Measurements from ENCODE around the gene FUBP1. TPM values are rescaled to one million over a fixed set of nuclear protein-coding genes. Genes with fewer than 3 reads are reported as not detected.
"Not testable (repeated sequence)": the region's sequence is repeated elsewhere in the genome, so short reads cannot be mapped to it uniquely, and the experiment has no call there.

FUBP1 gene
- total RNA-seq, 1 donor from 2014 or later = 23.2 TPM

DNA sequence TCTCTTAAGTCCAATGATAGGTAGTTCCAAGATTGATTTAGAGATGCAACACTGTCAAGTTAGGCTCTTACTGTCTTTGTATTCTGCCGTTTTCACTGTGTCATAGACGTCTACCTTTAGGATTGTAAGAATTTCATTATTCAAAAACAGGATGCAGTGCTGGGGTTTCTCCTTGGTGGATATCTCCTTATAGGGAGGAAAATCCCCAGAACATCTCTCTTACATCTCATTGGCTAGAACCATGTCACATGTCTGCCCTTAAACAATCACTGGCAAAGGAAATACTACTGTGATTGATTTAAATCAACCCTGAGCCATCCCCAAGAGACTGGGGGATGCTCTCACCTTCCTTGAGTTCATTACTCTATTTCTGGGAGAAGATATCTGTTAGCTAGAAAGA lies 10.9 kb upstream of the FUBP1 start:
- ATAC-seq (no peak), DNase-seq (ENCODE audit: low spot score) (no peak)

DNA sequence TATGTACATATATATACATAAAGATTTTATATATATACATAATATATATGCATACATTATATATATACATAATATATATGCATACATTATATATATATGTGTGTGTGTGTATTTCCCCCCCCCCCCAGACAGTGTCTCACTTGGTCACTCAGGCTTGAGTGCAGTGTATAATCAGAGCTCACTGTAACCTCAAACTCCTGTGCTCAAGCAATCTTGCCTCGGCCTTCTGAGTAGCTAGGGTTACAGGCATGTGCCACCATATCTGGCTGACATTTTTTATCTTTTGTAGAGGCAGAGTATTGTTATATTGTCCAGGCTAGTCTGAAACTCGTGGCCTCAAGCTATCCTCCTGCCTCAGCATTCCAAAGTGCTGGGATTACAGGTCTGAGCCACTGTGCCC lies 9.0 kb upstream of the FUBP1 start:
- ATAC-seq (no peak), DNase-seq (ENCODE audit: low spot score) (no peak)

DNA sequence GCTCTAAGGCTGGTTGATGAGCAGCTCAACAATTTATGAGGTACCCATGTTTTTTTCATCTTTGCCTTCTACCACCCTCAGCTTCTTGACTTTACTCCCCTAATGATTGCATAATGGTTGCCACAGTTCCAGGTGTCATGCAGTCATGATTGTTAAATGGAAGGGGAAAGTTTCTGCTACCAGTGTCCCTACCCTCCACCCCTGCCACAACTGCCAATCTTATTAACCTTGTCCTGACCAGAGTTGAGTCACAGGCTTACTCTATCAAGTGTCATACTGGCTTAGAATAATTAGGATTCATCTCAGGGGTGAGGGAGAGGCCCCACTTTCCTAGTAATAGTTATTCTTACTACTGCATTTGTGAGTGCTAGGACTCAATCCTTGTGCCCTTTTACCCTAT lies 7.9 kb upstream of the FUBP1 start:
- ATAC-seq (no peak), DNase-seq (ENCODE audit: low spot score) (no peak)

DNA sequence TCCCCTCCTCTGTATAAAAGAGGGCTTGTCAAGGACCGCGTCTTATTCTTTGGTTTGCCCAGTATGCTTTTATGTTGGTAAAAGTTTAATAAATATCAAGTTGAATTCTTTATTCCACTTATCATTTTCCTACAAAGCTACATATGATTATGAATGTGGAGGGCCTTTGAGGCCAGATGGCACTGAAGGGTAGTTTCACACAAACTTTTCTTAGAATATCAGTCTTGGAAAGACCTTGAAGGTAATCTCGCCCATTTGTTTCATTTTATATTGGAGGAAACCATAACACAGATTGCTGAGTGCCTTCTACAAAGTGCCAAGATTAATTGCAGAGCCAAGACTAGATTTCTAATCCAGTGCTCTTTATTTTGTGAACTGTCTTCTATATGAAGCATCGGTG lies 5.8 kb upstream of the FUBP1 start:
- DNase-seq (ENCODE audit: low spot score) (no peak), ATAC-seq (no peak)

GRCh38 chr1:77983997-77984355 lies 5.1 kb upstream of the FUBP1 start:
- no peak for ATAC-seq
- no peak for DNase-seq (ENCODE audit: low spot score)

GRCh38 chr1:77983352-77983996 lies 4.6 kb upstream of the FUBP1 start:
- DNase-seq (ENCODE audit: low spot score) = not testable (repeated sequence)

DNA sequence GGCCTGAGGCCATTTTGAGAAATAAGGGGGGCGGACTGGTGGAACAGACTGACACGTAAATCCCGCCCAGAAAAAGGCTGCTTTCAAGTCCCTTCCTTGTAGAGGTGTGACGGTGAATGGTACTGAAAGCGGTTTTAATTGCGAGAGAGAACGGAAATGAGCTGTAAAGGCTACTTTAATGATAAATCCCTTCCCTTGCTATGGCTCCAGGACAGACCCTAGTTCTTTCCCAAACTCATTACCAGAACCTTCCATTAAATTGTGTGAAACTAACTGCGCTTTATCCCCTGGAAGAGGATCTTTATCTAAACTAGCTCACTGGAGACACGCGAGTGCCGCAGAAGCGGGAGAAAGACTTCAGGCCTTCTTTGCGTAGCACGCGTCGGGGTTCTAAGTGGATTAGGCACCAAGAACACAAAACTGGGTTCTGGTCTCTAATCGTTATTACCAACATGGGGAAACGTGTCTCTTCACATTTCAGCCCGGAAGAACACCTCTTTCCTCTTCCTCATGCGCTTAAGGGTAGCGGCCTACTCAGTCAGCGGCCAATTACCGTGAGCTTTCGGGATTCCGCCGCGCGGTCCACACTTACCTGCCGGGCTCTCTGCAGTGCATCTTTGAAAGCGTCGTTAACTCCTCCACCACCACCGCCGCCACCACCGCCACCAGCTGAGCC lies 441 bp downstream of the FUBP1 start:
- DNase-seq (ENCODE audit: low spot score) (peak; percentile 72), ATAC-seq (peak; percentile 70)

More at GRCh38 chr1:77983352-77983996, 4.6 kb upstream of the FUBP1 start:
- not testable (repeated sequence) for ATAC-seq

GRCh38 chr1:77977989-77978292 lies 931 bp downstream of the FUBP1 start:
- ATAC-seq (no peak), DNase-seq (ENCODE audit: low spot score) (no peak)

GRCh38 chr1:77976433-77977076 lies 2.3 kb downstream of the FUBP1 start:
- DNase-seq (ENCODE audit: low spot score) (no peak), ATAC-seq (no peak)

DNA sequence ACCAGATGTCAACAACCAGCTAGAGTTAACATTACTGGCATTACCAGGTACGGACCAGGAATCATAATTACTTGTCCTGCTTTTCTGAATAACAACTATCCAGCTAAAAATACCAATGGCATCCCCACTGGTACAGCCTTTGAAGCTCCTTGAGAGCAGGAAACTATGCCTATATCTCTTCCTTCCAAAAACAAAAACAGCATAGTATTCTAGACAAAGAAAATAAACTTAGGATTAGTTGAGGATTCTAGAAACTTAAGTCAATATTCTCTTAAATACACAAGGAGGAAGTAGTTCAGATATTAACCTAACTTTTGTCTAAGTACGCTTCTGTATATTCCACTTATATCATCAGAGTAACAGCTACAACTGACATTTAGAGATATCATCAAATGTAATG lies 3.0 kb downstream of the FUBP1 start:
- DNase-seq (ENCODE audit: low spot score) = no peak

DNA sequence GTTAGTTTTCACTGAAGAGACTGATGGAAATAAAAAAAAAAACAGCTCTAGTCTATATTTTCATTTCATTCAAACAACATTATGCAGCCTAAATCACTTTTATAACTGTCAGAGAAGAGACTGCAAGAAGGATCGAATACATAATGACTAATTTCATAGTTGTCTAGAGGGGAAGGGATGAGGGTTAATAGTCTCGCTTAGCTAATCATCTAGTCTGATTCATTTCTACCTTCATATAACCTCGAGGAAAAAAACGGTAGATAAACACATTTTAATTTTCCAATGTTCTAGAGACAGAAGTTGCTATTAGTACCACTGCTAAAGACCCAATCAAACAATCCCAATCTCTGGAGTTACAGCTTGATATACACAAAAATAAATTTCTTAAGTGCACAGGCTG lies 3.5 kb downstream of the FUBP1 start:
- DNase-seq (ENCODE audit: low spot score) (no peak), ATAC-seq (no peak)

More for the DNA sequence above, 3.0 kb downstream of the FUBP1 start:
- ATAC-seq = no peak

- no peak for DNase-seq (ENCODE audit: low spot score)
- no peak for ATAC-seq
Measured at GRCh38 chr1:77972080-77972479, 6.8 kb downstream of the FUBP1 start.

- no peak for DNase-seq (ENCODE audit: low spot score)
Measured at GRCh38 chr1:77970192-77970591, 8.7 kb downstream of the FUBP1 start.

DNA sequence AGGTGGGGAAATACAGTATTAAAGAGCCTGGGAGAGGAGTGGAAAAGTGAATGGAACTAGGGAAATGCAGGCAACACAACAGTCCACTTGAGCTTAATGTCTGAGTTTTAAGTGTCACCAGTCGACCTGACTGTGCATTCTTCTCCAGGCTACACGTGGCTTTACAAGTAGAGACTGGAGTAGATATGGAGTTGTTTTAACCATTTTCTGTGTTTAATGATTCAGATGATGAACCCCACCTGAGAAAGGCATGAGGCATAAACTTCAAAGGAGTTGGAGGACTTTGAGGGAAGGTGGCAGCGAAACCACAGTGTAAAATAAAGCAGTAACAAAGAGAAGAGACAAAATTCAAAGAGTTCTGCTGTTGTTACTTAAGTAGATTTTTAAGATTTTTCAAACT lies 12.6 kb downstream of the FUBP1 start:
- no peak for ATAC-seq
- DNase-seq (ENCODE audit: low spot score) = no peak

More at GRCh38 chr1:77970192-77970591, 8.7 kb downstream of the FUBP1 start:
- ATAC-seq = no peak

- ATAC-seq = peak; percentile 19
Measured at GRCh38 chr1:77961392-77961791, 17.5 kb downstream of the FUBP1 start.

GRCh38 chr1:77958850-77959249 lies 20.0 kb downstream of the FUBP1 start:
- no peak for DNase-seq (ENCODE audit: low spot score)
- ATAC-seq = no peak

More at GRCh38 chr1:77961392-77961791, 17.5 kb downstream of the FUBP1 start:
- DNase-seq (ENCODE audit: low spot score) = no peak

- ATAC-seq (no peak), DNase-seq (ENCODE audit: low spot score) (no peak)
Measured at GRCh38 chr1:77958391-77958790, 20.5 kb downstream of the FUBP1 start.

DNA sequence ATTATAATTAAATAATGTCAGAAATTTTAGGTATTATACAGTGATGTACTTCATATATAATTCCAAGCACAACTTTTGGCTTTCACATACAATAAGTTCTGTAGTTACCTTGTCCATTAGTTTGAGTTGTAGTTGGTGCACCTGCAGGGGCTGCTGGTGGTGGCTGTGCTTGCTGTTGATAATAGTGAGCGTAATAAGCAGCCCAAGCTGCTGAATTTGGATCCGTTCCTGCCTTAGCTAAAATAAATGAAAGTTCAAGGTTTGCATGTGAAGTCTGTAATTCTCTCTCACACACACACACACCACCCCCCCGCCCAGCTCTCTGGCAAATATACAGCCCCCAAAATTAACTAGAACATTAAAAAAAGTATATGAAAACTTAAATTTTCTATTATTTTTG lies 22.4 kb downstream of the FUBP1 start:
- no peak for DNase-seq (ENCODE audit: low spot score)
- no peak for ATAC-seq

GRCh38 chr1:77955709-77956108 lies 23.2 kb downstream of the FUBP1 start:
- DNase-seq (ENCODE audit: low spot score) (no peak), ATAC-seq (no peak)

DNA sequence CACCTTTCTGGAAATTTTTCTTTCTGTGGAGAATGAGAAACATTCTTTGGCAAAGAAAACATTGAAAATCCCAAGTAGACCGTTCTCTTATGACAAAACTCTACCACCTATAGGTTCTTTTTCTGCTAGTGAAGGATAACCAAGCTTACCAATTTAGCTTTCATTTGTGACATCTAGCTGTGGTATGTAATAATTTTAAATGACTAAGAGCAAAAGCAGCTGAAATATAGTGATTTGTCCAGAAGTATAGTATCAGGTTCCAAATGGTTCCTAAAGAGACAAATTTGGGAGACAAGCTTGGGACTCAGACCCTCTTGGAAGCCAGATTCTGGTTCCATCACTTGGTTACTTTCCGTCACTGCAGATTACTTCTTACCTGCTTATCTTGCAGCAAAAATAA lies 24.4 kb downstream of the FUBP1 start:
- no peak for ATAC-seq
- DNase-seq (ENCODE audit: low spot score) = no peak

DNA sequence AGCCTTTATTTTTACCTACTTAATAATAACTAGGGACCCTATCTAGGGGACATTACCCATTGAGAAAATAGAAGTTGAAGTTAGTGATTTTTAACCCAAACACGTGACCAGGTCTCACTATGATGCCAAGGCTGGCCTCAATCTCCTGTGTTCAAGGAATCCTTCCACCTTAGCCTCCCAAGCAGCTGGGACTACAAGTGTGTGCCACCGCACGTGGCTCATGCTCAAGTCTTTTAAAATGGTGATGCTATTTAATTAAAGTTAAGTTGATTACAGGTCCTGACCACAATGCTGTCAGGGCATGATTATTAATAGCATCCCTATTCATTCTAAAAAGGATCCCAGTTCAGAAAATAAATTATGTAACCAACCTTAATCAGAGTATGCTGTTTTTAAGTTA lies 25.0 kb downstream of the FUBP1 start:
- DNase-seq (ENCODE audit: low spot score) (no peak), ATAC-seq (no peak)

DNA sequence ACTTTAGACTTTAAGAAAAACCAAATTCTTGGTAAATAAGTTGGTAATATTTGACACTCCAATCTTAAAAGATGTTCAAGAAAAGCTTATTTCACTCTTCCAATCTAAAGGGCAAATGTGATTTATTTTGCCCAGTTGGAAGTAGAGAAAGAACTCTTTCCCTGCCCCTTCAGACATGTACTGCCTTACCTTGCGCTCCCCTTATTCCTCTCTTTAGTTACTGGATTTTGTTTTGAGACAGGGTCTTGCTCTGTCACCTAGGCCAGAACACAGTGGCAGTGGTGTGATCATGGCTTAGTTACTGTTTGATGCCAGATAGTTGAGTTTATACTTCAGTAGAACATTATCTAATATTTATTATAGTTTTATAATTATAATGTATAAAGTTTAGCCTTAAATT lies 27.5 kb downstream of the FUBP1 start:
- DNase-seq (ENCODE audit: low spot score) (no peak), ATAC-seq (no peak)
